Ammon's horn (tissue), 1 donor: ENCODE results near the gene FMN2.
"Not testable (repeated sequence)": the region's sequence is repeated elsewhere in the genome, so short reads cannot be mapped to it uniquely, and the experiment has no call there.

ENCODE experiments used
- DNase-seq: peaks from one replicate; pipeline ENCODE4 v3.0.0-alpha.2; 2016; ENCODE audit warnings: low spot score

FMN2 gene

GRCh38 chr1:240254778-240255291, 163.2 kb downstream of the FMN2 start:
- DNase-seq: no peak

GRCh38 chr1:240255922-240256321, 164.2 kb downstream of the FMN2 start:
- DNase-seq: no peak

- no peak for DNase-seq
Observed at GRCh38 chr1:240256836-240257503, 165.3 kb downstream of the FMN2 start.

GRCh38 chr1:240258910-240259309, 167.2 kb downstream of the FMN2 start:
- peak; percentile 29 for DNase-seq

- DNase-seq: not testable (repeated sequence)
Observed at GRCh38 chr1:240264494-240264893, 172.8 kb downstream of the FMN2 start.

- DNase-seq: no peak
Observed at GRCh38 chr1:240271081-240271480, 179.4 kb downstream of the FMN2 start.

- DNase-seq: no peak
Observed at GRCh38 chr1:240274569-240274968, 182.9 kb downstream of the FMN2 start.

GRCh38 chr1:240275219-240275618, 183.5 kb downstream of the FMN2 start:
- DNase-seq: not testable (repeated sequence)

- no peak for DNase-seq
Observed at GRCh38 chr1:240278082-240278481, 186.4 kb downstream of the FMN2 start.

- DNase-seq: no peak
Observed at GRCh38 chr1:240280560-240281322, 189.1 kb downstream of the FMN2 start.

GRCh38 chr1:240282061-240282830, 190.6 kb downstream of the FMN2 start:
- DNase-seq: no peak

GRCh38 chr1:240284656-240285414, 193.2 kb downstream of the FMN2 start:
- no peak for DNase-seq

- no peak for DNase-seq
Observed at GRCh38 chr1:240285540-240285939, 193.9 kb downstream of the FMN2 start.

GRCh38 chr1:240287722-240288121, 196.0 kb downstream of the FMN2 start:
- DNase-seq: no peak

- DNase-seq: no peak
Observed at GRCh38 chr1:240293706-240294105, 202.0 kb downstream of the FMN2 start.

GRCh38 chr1:240294566-240294965, 202.9 kb downstream of the FMN2 start:
- DNase-seq: no peak

- no peak for DNase-seq
Observed at GRCh38 chr1:240295811-240296210, 204.1 kb downstream of the FMN2 start.

- no peak for DNase-seq
Observed at GRCh38 chr1:240304466-240304865, 212.8 kb downstream of the FMN2 start.

GRCh38 chr1:240306673-240307072, 215.0 kb downstream of the FMN2 start:
- no peak for DNase-seq

GRCh38 chr1:240308096-240308495, 216.4 kb downstream of the FMN2 start:
- no peak for DNase-seq

GRCh38 chr1:240309769-240310168, 218.1 kb downstream of the FMN2 start:
- DNase-seq: no peak
